Sigmoid colon (tissue), 7 donors: ENCODE data around the gene TENM3. TPM values are rescaled to one million over a fixed set of nuclear protein-coding genes. Genes with fewer than 3 reads are reported as not detected.
"Not testable (repeated sequence)": the region's sequence is repeated elsewhere in the genome, so short reads cannot be mapped to it uniquely, and the experiment has no call there.

Experiments used
- DNase-seq: peaks from one replicate; pipeline ENCODE4 v3.0.0-alpha.2; 2019
- H3K27ac ChIP-seq, 4 donors: fragments of 200-600 bp; sonication (generic); one replicate each; pipeline ENCODE4 v1.5.1; 2016 to 2019; ENCODE audit warnings: mild to moderate bottlenecking in 1 of 4
- H3K27me3 ChIP-seq, 3 donors: fragments of 200-600 bp; sonication (generic); one replicate each; pipeline ENCODE4 v1.5.1; 2019; ENCODE audit warnings: mild to moderate bottlenecking in 1 of 3
- H3K36me3 ChIP-seq, 4 donors: fragments of 200-600 bp; sonication (generic); one replicate each; pipeline ENCODE4 v1.5.1; 2016 to 2019
- H3K4me1 ChIP-seq, 4 donors: fragments of 200-600 bp; sonication (generic); one replicate each; pipeline ENCODE4 v1.5.1; 2017 to 2019
- H3K4me3 ChIP-seq, 4 donors: fragments of 200-600 bp; sonication (generic); one replicate each; pipeline ENCODE4 v1.5.1; 2017 to 2019; ENCODE audit warnings: mild to moderate bottlenecking in 2 of 4, moderate library complexity in 1 of 4
- H3K9me3 ChIP-seq, 4 donors: fragments of 200-600 bp in 3 of 4; sonication (generic) in 3 of 4; one replicate each; pipeline versions ENCODE4 v1.5.1 to v1.6.1; 2013 to 2019
- EP300 ChIP-seq, 4 donors: sonication (generic); formaldehyde crosslinking; IDR thresholded peaks; one replicate each; pipeline ENCODE4 v1.6.1; 2017; ENCODE audit warnings: antibody characterized with exemption in 4 of 4
- POLR2A ChIP-seq, 2 donors: fragments of 450-650 bp; IDR thresholded peaks; one replicate each; pipeline ENCODE4 v1.6.1; 2016; ENCODE audit warnings: antibody characterized with exemption in 2 of 2, mild to moderate bottlenecking in 2 of 2, moderate library complexity in 2 of 2
- POLR2AphosphoS5 ChIP-seq, 4 donors: sonication (generic); formaldehyde crosslinking; IDR thresholded peaks; one replicate each; pipeline ENCODE4 v1.6.1; 2017; ENCODE audit warnings: antibody characterized with exemption in 4 of 4
- whole genome bisulfite sequencing, 2 donors: extraction: QIAGEN DNeasy Blood & Tissue Kit; methylation state at CpG; one replicate each; pipeline ENCODE4 v1.1.7; 2013; 5-methylcytosine and 5-hydroxymethylcytosine counted together
- intact Hi-C: fragments of 100-400 bp; cut with DNase I; formaldehyde crosslinking; loops from one replicate; pipeline ENCODE4 v1.15.1; 2023
- polyA plus RNA-seq, 3 donors: library from polyadenylated mRNA; stranded (reverse); fragments of 200-250 nt; gene quantifications; one replicate each; pipeline ENCODE4 v1.2.3, GENCODE V29; 2013
- total RNA-seq, 4 donors: library from RNA; depleted of rRNA; stranded (reverse); fragments of >200 nt; gene quantifications; one replicate each; pipeline ENCODE4 v1.1.0, GENCODE V29; 2016
- TF ChIP-seq, protein P1 (sequence below), 4 experiments: fragments of 450-650 bp in 3 of 4; fragments of 200-600 bp in 1 of 4; IDR thresholded peaks; one replicate each; pipeline ENCODE4 v1.5.1; 2016 to 2019; ENCODE audit warnings: antibody characterized with exemption in 4 of 4, mild to moderate bottlenecking in 3 of 4, moderate library complexity in 2 of 4
- donor health status: healthy with polysubstance abuse.
- donor health status: Bipolar disorder and iron deficiency.
- donor health status: healthy.

TENM3 gene
- 10 to 100 TPM; 28.8 to 82.3 (median 58.1) TPM for total RNA-seq
- polyA plus RNA-seq: 1 to 10 TPM in 1 of 3 donors, under 1 TPM in 1, not detected in 1; 0.60 to 1.5 TPM

DNA sequence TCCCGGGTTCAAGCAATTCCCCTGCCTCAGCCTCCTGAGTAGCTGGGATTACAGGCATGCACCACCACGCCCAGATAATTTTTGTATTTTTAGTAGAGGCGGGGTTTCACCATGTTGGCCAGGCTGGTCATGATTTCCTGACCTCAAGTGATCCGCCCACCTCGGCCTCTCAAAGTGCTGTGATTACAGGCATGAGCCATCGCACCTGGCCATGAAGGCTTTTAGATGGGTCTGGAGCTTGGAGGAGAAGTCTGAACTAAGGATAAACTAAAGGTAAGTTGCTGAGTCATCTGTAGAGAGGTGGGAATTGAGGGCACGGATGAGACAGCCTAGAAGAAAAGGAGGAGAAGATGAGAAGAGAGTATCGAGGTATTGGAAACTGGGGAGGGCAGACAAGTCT is at the start of gene TENM3:
Gene TENM3, plus strand, starts transcription at position 199 of the 400 bp plus-strand sequence. CDS start 80,619 bp downstream, outside the sequence.
- H3K4me3 ChIP-seq, intact Hi-C loops, H3K27me3 ChIP-seq, H3K36me3 ChIP-seq, H3K27ac ChIP-seq, DNase-seq, H3K9me3 ChIP-seq: not testable (repeated sequence)
- 90 to 92% methylated on average over 8 of the region's 8 CpGs for WGBS, 2 donors
- H3K4me1 ChIP-seq: peaks cover 0 to 11% (median 3%) of the 10 kb centered on the region in 4 donors

DNA sequence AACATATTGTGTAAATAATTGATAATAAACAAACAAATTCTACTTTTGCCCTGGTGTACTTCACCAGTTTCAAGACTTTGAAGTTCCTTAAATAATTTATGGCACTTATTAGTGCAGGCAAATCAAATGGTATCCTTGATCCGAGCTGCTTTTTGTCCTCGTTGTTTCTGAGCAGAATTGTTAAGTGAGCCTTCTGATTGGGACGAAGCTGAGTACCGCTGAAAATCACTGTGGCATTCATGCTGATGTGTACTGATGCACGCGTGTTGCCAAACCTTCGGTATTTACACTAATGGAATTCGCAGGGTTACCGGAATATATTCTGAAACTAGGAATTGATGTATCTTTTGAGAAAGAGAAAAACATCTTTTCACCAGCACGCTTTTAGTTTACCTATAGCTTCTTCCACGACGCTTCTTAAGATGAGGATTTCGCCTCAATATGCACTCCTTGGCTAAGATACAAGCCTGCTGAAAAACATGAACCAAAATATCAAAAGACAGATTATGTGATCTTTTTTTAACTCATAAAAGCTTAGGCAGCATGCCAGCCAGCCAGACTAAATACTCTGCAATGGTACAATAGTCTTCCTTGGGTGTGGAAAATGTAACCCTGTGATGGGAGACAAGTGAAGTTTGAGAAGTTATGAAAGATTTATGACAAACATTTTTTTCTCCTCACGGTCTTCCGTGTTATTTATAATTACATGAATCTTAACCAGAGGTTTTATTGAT is 48.9 kb upstream of the TENM3 start:
- intact Hi-C loops: no loop called here
- 83 to 87% methylated on average over 15 of the region's 15 CpGs for WGBS, 2 donors
- no peaks in the 10 kb centered on the region for H3K4me1 ChIP-seq

DNA sequence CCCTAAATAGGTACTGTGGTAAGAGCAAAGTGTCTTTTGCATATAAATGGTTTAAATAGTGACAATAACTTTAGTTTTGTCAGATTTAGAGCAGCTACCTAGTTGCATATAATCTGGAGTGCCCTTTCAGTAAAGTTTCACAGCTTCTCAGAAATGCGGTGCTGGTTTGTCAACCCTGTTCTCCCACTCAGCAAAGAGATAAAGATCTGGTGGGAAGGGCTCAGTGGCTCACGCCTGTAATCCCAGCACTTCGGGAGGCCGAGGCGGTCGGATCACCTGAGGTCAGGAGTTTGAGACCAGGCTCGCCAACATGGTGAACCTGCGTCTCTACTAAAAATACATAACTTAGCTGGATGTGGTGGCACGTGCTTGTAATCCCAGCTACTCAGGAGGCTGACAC is 45.6 kb upstream of the TENM3 start:
- Histone ChIP-seq H3K4me3 (no peak overlapping the region), H3K4me1 (no peaks in the 10 kb centered on the region), H3K36me3 (no peaks in the 10 kb centered on the region), H3K27ac (no peak overlapping the region), H3K27me3 (no peaks in the 10 kb centered on the region), H3K9me3 (no peaks in the 10 kb centered on the region)
- no peak for DNase-seq
- intact Hi-C loops: no loop called here
- WGBS, 2 donors: 88 to 90% methylated on average over 9 of the region's 9 CpGs
- TF ChIP-seq POLR2A (IDR thresholded peaks at IDR 0.05): no peak

More for the DNA sequence above, 48.9 kb upstream of the TENM3 start:
- Histone ChIP-seq H3K4me3 (no peak overlapping the region), H3K27ac (no peak overlapping the region), H3K27me3 (no peaks in the 10 kb centered on the region), H3K9me3 (no peaks in the 10 kb centered on the region), H3K36me3 (no peaks in the 10 kb centered on the region)
- DNase-seq: no peak
- TF ChIP-seq POLR2A (IDR thresholded peaks at IDR 0.05) (no peak), POLR2AphosphoS5 (IDR thresholded peaks at IDR 0.05) (no peak), EP300 (IDR thresholded peaks at IDR 0.05) (no peak)
- TF ChIP-seq, protein P1, sequence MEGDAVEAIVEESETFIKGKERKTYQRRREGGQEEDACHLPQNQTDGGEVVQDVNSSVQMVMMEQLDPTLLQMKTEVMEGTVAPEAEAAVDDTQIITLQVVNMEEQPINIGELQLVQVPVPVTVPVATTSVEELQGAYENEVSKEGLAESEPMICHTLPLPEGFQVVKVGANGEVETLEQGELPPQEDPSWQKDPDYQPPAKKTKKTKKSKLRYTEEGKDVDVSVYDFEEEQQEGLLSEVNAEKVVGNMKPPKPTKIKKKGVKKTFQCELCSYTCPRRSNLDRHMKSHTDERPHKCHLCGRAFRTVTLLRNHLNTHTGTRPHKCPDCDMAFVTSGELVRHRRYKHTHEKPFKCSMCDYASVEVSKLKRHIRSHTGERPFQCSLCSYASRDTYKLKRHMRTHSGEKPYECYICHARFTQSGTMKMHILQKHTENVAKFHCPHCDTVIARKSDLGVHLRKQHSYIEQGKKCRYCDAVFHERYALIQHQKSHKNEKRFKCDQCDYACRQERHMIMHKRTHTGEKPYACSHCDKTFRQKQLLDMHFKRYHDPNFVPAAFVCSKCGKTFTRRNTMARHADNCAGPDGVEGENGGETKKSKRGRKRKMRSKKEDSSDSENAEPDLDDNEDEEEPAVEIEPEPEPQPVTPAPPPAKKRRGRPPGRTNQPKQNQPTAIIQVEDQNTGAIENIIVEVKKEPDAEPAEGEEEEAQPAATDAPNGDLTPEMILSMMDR (IDR thresholded peaks at IDR 0.05): no peak

DNA sequence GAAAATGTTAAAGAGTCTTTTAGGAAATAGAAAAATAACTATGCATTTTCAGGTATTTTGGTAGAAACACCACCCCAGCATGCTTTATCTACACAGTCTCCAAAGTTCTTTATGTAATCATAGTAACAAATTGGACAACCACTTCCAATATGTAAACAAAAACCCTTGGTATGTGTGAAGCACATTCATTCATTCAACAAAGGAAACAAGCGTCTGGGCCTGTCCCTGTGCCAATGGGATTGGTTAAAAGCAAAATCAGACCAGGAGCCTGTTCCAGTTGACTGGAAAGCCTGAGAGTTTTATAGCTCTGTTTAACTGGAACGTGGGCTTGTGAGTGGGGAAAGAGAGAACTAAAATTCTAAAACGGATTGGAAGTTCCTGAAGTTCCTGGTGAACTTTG is 41.3 kb upstream of the TENM3 start:
- 35 to 53% methylated on average over 3 of the region's 3 CpGs for WGBS, 2 donors
- H3K4me3 ChIP-seq: no peak overlapping the region
- no peaks in the 10 kb centered on the region for H3K9me3 ChIP-seq
- no peaks in the 10 kb centered on the region for H3K36me3 ChIP-seq
- no peaks in the 10 kb centered on the region for H3K27me3 ChIP-seq
- no peak for TF ChIP-seq POLR2A (IDR thresholded peaks at IDR 0.05)
- no peak for TF ChIP-seq EP300 (IDR thresholded peaks at IDR 0.05)
- no peak for TF ChIP-seq POLR2AphosphoS5 (IDR thresholded peaks at IDR 0.05)
- TF ChIP-seq, protein P1 (IDR thresholded peaks at IDR 0.05): no peak
- H3K27ac ChIP-seq: no peak overlapping the region
- DNase-seq: no peak
- peaks cover 0 to 3% (median under 1%) of the 10 kb centered on the region in 4 donors for H3K4me1 ChIP-seq
- intact Hi-C loops: loop anchor here (10.0 kb wide), 1 partner anchor 57 kb away; no protein-coding TSS in a partner anchor

DNA sequence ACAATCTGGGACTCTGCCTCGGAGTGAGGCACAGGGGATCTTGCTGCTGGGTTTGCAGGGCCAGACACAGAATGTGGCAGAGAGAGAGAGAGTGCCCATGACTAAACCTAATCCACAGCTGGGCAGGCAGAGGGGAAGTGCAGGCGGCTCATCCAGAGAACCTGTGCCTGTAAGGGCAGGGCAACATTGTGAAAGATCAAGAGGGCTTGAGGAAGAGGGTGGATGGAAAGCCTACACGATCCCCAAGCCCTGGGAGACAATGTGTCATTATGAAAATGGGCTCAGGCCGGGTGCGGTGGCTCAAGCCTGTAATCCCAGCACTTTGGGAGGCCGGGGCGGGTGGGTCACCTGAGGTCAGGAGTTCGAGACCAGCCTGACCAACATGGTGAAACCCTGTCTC is 40.6 kb upstream of the TENM3 start:
- TF ChIP-seq POLR2A (IDR thresholded peaks at IDR 0.05): no peak
- no peak for TF ChIP-seq EP300 (IDR thresholded peaks at IDR 0.05)
- TF ChIP-seq POLR2AphosphoS5 (IDR thresholded peaks at IDR 0.05): no peak
- TF ChIP-seq, protein P1 (IDR thresholded peaks at IDR 0.05): no peak
- Histone ChIP-seq H3K4me1 (peaks cover 0 to 11% (median 8%) of the 10 kb centered on the region in 4 donors), H3K27me3 (no peaks in the 10 kb centered on the region), H3K9me3 (no peaks in the 10 kb centered on the region), H3K4me3 (no peak overlapping the region), H3K36me3 (no peaks in the 10 kb centered on the region), H3K27ac (no peak overlapping the region)
- WGBS, 2 donors: 87 to 92% methylated on average over 8 of the region's 8 CpGs
- no peak for DNase-seq
- intact Hi-C loops: loop anchor here (10.0 kb wide), 1 partner anchor 58 kb away; no protein-coding TSS in a partner anchor
